GM23338 (cell line): ENCODE data around the gene ITPRIP.

Source experiments
- CREB1 ChIP-seq: fragments of 250-450 bp; sonication (Bioruptor Pico); IDR thresholded peaks from 2 replicates; pipeline ENCODE4 v1.5.0; 2020; ENCODE audit warnings: low read depth, mild to moderate bottlenecking, moderate library complexity
- CTCF ChIP-seq, 2 experiments: fragments of 200-600 bp in 1 of 2; sonication (generic) in 1 of 2; conservative IDR thresholded peaks; 2 replicates each; pipeline versions ENCODE4 v1.5.1 to v1.6.1; 2016 to 2017; ENCODE audit warnings: antibody characterized with exemption in 2 of 2, low read depth in 2 of 2, mild to moderate bottlenecking in 2 of 2, moderate library complexity in 1 of 2
- ETS1 ChIP-seq: IDR thresholded peaks from 2 replicates; pipeline ENCODE4 v1.6.1; 2016; ENCODE audit warnings: antibody characterized with exemption
- EZH2 ChIP-seq: fragments of 200-600 bp; sonication (generic); IDR thresholded peaks from one replicate; pipeline ENCODE4 v1.8.0; 2017; ENCODE audit warnings: antibody characterized with exemption, mild to moderate bottlenecking, low read depth; ENCODE audit not compliant: unreplicated experiment
- EZH2phosphoT487 ChIP-seq: fragments of 200-600 bp; sonication (generic); IDR thresholded peaks from one replicate; pipeline ENCODE4 v1.8.1; 2018; ENCODE audit warnings: antibody characterized with exemption; ENCODE audit not compliant: unreplicated experiment
- JUNB ChIP-seq: IDR thresholded peaks from one replicate; pipeline ENCODE4 v1.6.1; 2016; ENCODE audit warnings: antibody characterized with exemption; ENCODE audit not compliant: unreplicated experiment
- NANOG ChIP-seq: IDR thresholded peaks from 2 replicates; pipeline ENCODE4 v1.6.1; 2016; ENCODE audit warnings: antibody characterized with exemption, borderline replicate concordance
- POLR2AphosphoS5 ChIP-seq: IDR thresholded peaks from 2 replicates; pipeline ENCODE4 v1.6.1; 2016; ENCODE audit warnings: antibody characterized with exemption, low read depth
- REST ChIP-seq: IDR thresholded peaks from one replicate; pipeline ENCODE4 v1.6.1; 2018; ENCODE audit warnings: antibody characterized with exemption; ENCODE audit not compliant: unreplicated experiment
- ZNF114 ChIP-seq: fragments of 250-450 bp; sonication (Bioruptor Pico); IDR thresholded peaks from 2 replicates; pipeline ENCODE4 v1.5.0; 2020; ENCODE audit warnings: mild to moderate bottlenecking, moderate library complexity
- ZNF331 ChIP-seq: fragments of 250-450 bp; sonication (Bioruptor Pico); IDR thresholded peaks from 2 replicates; pipeline ENCODE4 v1.5.0; 2020; ENCODE audit warnings: low read depth, mild to moderate bottlenecking, moderate library complexity
- ZNF462 ChIP-seq: fragments of 250-450 bp; sonication (Bioruptor Pico); IDR thresholded peaks from 2 replicates; pipeline ENCODE4 v1.5.0; 2020; ENCODE audit warnings: mild to moderate bottlenecking, moderate library complexity

- no peak for TF ChIP-seq CTCF (conservative IDR thresholded peaks at IDR 0.05; ENCODE audit: low read depth in 2 of 2)
- no peak for TF ChIP-seq EZH2
- no peak for TF ChIP-seq REST
- TF ChIP-seq POLR2AphosphoS5: no peak
- TF ChIP-seq EZH2phosphoT487: no peak
- no peak for TF ChIP-seq JUNB
- TF ChIP-seq CREB1: no peak
- TF ChIP-seq NANOG: no peak
- TF ChIP-seq ZNF331 (CRISPR knock-in tag): no peak
- TF ChIP-seq ETS1: no peak
- TF ChIP-seq ZNF114 (CRISPR knock-in tag): no peak
- TF ChIP-seq ZNF462 (CRISPR knock-in tag): no peak
Measured at GRCh38 chr10:104296687-104297436, 41.4 kb downstream of the ITPRIP start.
